Common myeloid progenitor, CD34-positive (primary cell): ENCODE results near the gene PTPRE.

Source experiments
- CTCF ChIA-PET: fragments of 350-600 bp; sonication (Branson Sonifier 250); formaldehyde crosslinking; loops from one replicate; lab custom pipeline; 2021; ENCODE audit warnings: antibody characterized with exemption; lab: Charles Lee
- POLR2A ChIA-PET: fragments of 350-600 bp; sonication (Branson Sonifier 250); formaldehyde crosslinking; loops from one replicate; lab custom pipeline; 2021; ENCODE audit warnings: antibody characterized with exemption; lab: Charles Lee
- DNase-seq, 3 donors: peaks; one replicate each; pipeline versions ENCODE4 v3.0.0 to v3.0.0-alpha.2; 2013
- H3K27ac ChIP-seq, 2 experiments: 1 replicate in 1 of 2; 2 replicates in 1 of 2; pipeline ENCODE4 v1.7.0; 2013; ENCODE audit warnings: inconsistent platforms in 2 of 2, low read length in 2 of 2, mild to moderate bottlenecking in 2 of 2, low read depth in 1 of 2, moderate library complexity in 1 of 2; ENCODE audit not compliant: severe bottlenecking in 2 of 2, insufficient read depth in 1 of 2, poor library complexity in 1 of 2
- H3K27me3 ChIP-seq, 5 experiments: replicated peaks in 2 of 5; 1 replicate in 3 of 5; 2 replicates in 2 of 5; pipeline versions ENCODE4 v1.6.1 to v1.7.0; 2013; ENCODE audit warnings: low read length in 4 of 5, mild to moderate bottlenecking in 2 of 5, moderate library complexity in 2 of 5, inconsistent platforms in 1 of 5; ENCODE audit not compliant: insufficient read depth in 5 of 5, control insufficient read depth in 4 of 5
- H3K36me3 ChIP-seq, 4 experiments: 1 replicate in 2 of 4; 2 replicates in 2 of 4; pipeline versions ENCODE4 v1.6.1 to v1.7.0; 2013; ENCODE audit warnings: low read length in 3 of 4, control low read depth in 1 of 4, mild to moderate bottlenecking in 1 of 4; ENCODE audit not compliant: control insufficient read depth in 4 of 4, insufficient read depth in 4 of 4
- H3K4me1 ChIP-seq, 4 experiments: 1 replicate in 3 of 4; 2 replicates in 1 of 4; pipeline versions ENCODE4 v1.6.1 to v1.7.1; 2013; ENCODE audit warnings: low read length in 3 of 4, mild to moderate bottlenecking in 3 of 4, control low read depth in 1 of 4, inconsistent platforms in 1 of 4, moderate library complexity in 1 of 4; ENCODE audit not compliant: control insufficient read depth in 4 of 4, insufficient read depth in 4 of 4; ENCODE audit errors: control extremely low read depth in 1 of 4
- H3K4me3 ChIP-seq, 7 experiments: 1 replicate in 4 of 7; 2 replicates in 3 of 7; pipeline versions ENCODE4 v1.5.1 to v1.7.0; 2013; ENCODE audit warnings: mild to moderate bottlenecking in 7 of 7, low read length in 6 of 7, moderate library complexity in 6 of 7, inconsistent platforms in 2 of 7, low read depth in 2 of 7, control low read depth in 1 of 7; ENCODE audit not compliant: insufficient read depth in 4 of 7, control insufficient read depth in 1 of 7; ENCODE audit errors: extremely low read depth in 1 of 7
- H3K9me3 ChIP-seq, 5 experiments: 1 replicate in 4 of 5; 2 replicates in 1 of 5; pipeline versions ENCODE4 v1.6.1 to v1.7.1; 2013; ENCODE audit warnings: low read length in 4 of 5, mild to moderate bottlenecking in 2 of 5, inconsistent platforms in 1 of 5, low read depth in 1 of 5, moderate library complexity in 1 of 5; ENCODE audit not compliant: control insufficient read depth in 4 of 5, insufficient read depth in 2 of 5; ENCODE audit errors: control extremely low read depth in 1 of 5
- WGBS: methylation state at CpG from one replicate; pipeline ENCODE4 v1.1.5; 2013; ENCODE audit not compliant: insufficient coverage; 5-methylcytosine and 5-hydroxymethylcytosine counted together

Gene PTPRE

DNA sequence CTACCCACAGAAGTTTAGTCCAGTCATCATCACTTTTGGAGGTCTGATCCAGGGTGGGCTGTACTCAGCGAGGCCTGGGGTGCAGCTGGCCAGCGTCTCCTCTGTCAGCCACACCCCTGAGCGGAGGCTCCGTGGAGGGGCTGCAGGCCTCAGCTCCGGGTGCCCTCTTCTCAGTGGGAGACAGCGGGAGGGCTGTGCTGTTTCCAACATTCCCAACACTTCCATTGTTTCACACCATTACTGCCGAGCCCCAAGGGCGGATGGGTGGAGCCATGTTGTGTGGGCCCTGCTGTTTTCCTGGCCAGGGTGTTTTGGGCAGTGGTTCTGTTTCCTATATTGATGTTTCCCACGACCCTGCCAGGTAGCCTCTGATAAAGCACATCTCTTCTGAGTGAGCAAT lies 124.3 kb downstream of the PTPRE start:
- Histone ChIP-seq H3K36me3 (no peaks in the 10 kb centered on the region), H3K27me3 (peaks cover 0 to 1% (median 0%) of the 10 kb centered on the region in 5 experiments), H3K9me3 (no peaks in the 10 kb centered on the region), H3K27ac (no peak overlapping the region), H3K4me3 (no peak overlapping the region), H3K4me1 (peaks cover 0 to 10% (median 7%) of the 10 kb centered on the region in 4 experiments)
- DNase-seq, result no peak
- POLR2A ChIA-PET, result no interaction called here
- 98% methylated on average over 5 of the region's 9 CpGs for WGBS
- CTCF ChIA-PET, result interaction anchor here (1.0 kb wide), 1 partner anchor 316 kb away, joined by 3 read pairs; no protein-coding TSS in a partner anchor

DNA sequence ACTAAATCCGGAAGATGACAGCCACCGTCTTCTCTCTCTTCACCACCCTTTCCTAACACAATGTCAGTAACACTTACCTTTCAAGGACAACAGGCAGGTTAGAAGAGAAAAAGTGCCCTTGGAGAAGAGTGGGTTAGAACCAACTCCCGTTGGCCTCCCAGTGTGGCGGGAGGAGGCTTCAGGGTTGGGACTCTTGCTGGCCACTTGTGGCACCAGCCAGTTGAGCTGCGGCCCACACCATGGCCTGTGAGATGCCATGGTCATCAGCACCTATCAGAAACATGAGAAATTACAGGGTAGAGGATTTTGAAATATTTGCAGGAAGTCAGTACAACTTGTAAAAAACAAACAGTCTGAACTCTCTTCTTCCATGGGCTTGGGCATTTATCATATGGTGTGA lies 125.6 kb downstream of the PTPRE start:
- H3K9me3 ChIP-seq, result no peaks in the 10 kb centered on the region
- 100% methylated on average over 2 of the region's 5 CpGs for WGBS
- H3K4me3 ChIP-seq, result no peak overlapping the region
- no peak overlapping the region for H3K27ac ChIP-seq
- H3K27me3 ChIP-seq, result peaks cover 0 to 1% (median 0%) of the 10 kb centered on the region in 5 experiments
- no peak for DNase-seq
- peaks cover 0 to 1% (median 0%) of the 10 kb centered on the region in 4 experiments for H3K4me1 ChIP-seq
- no peaks in the 10 kb centered on the region for H3K36me3 ChIP-seq
- ChIA-PET CTCF (interaction anchor here (0.7 to 5.5 kb wide), 5 partner anchors 10 to 164 kb away, joined by 3 to 181 read pairs (median 3); no protein-coding TSS in a partner anchor), POLR2A (no interaction called here)

DNA sequence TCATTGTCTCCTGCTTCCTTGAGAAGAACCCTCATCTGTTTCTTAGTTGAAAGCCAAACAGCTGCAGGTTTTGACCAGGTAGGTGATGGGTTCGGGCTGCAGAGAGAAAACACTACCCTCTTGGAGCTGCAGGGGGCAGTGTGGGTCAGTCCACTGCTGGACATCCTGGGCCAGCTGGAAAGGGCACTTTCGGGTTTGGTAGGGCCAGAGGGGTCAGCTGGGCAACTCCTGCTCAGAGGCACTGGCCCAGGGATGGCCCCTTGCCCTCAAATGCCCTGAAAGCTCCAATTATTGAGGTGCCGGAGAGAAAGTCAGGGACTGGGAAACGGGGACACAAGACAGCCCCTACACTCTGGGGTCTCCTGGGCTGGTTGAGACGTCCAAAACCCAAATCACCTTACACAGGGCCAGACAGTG lies 128.7 kb downstream of the PTPRE start:
- peak in 1 of 3 donors; percentile 50 for DNase-seq
- CTCF ChIA-PET, result interaction anchor here (1.0 to 5.5 kb wide), 20 partner anchors 9 to 181 kb away, joined by 3 to 181 read pairs (median 10); no protein-coding TSS in a partner anchor
- WGBS, result 39% methylated on average over 2 of the region's 5 CpGs

DNA sequence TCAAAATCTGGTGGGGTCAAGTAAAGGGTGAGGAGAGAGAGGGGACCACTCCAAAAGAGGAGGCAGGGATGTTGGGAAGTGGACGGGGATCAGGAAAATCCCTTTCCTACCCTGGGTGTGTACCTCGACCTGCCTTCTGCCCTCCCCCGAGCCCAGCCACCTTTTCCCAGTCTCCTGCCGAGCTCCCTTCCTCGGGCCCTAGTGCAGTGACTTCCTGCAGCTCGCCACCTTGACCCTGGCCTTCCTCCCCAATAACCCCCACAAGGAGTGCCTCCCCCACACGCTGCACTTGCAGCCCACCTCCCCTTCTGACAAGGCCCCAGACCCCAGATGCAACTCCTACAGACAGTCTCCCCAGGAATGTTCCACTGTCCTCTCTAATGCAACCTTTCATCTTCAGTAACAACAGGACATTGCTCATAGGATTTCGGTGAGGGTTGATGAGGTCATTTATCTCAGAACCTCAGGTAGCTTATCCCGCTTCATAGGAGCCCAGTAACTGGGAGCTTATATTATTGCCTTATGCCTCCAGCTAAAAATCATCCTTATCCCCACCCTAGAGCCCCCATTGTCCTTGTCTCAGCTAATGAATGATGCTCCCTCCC lies 129.2 kb downstream of the PTPRE start:
- CTCF ChIA-PET, result interaction anchor here (1.0 to 5.5 kb wide), 17 partner anchors 8 to 182 kb away, joined by 3 to 181 read pairs (median 12); no protein-coding TSS in a partner anchor
- H3K9me3 ChIP-seq, result no peaks in the 10 kb centered on the region
- 79% methylated on average over 8 of the region's 9 CpGs for WGBS
- no peaks in the 10 kb centered on the region for H3K4me1 ChIP-seq
- no peak overlapping the region for H3K4me3 ChIP-seq
- no peak overlapping the region for H3K27ac ChIP-seq
- H3K36me3 ChIP-seq, result no peaks in the 10 kb centered on the region
- DNase-seq, result no peak
- no peaks in the 10 kb centered on the region for H3K27me3 ChIP-seq
- POLR2A ChIA-PET, result interaction anchor here (0.7 to 2.8 kb wide), 4 partner anchors 12 to 154 kb away, joined by 3 to 16 read pairs (median 9); no protein-coding TSS in a partner anchor

More for the DNA sequence above, 128.7 kb downstream of the PTPRE start:
- no peaks in the 10 kb centered on the region for H3K4me1 ChIP-seq
- H3K4me3 ChIP-seq, result no peak overlapping the region
- POLR2A ChIA-PET, result interaction anchor here (0.6 to 2.8 kb wide), 5 partner anchors 12 to 154 kb away, joined by 3 to 16 read pairs (median 5); no protein-coding TSS in a partner anchor
- peaks cover 0 to 1% (median 0%) of the 10 kb centered on the region in 5 experiments for H3K27me3 ChIP-seq
- H3K27ac ChIP-seq, result no peak overlapping the region
- H3K36me3 ChIP-seq, result no peaks in the 10 kb centered on the region
- no peaks in the 10 kb centered on the region for H3K9me3 ChIP-seq

DNA sequence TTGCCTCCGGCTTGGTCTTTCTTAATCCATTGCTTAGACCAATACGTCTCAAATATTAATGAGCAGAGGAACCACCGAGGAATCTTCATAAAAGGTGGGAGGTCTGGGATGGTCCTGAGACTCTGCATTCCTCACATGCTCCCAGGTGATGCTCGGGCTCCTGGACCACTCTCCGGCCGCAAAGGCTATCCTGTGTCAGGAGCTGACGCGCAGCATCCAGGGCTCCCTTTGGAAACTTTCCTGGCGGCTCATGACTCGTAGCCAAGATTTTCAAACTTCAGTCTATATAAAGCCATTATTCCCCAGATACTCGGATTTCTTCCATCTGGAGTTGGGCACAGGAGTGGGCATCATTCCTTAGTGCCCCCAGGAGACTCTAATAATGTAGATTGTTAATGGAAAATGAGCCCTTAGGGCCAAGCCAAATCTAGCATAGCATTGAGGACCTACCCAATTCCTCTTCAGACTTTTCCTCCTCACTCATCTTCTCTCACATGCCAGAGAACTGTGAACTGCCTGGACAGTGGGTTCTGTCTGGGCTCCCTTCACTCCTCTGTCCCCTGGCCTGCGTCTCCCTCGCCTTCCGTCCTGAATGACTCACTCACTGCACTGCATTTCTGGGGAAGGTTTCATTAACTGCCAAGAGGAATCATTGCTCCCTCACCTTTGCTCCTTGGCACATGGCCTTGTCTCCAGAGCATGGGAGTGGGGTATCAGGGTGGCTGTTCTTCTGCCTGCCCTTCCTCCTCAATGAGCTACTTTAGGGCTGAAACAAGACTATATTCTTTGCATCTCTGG lies 130.0 kb downstream of the PTPRE start:
- 92% methylated on average over 7 of the region's 14 CpGs for WGBS
- H3K4me1 ChIP-seq, result no peaks in the 10 kb centered on the region
- ChIA-PET CTCF (interaction anchor here (0.8 to 5.5 kb wide), 12 partner anchors 11 to 131 kb away, joined by 3 to 181 read pairs (median 14); no protein-coding TSS in a partner anchor), POLR2A (interaction anchor here (0.6 to 2.8 kb wide), 2 partner anchors 11 to 14 kb away, joined by 5 to 13 read pairs; no protein-coding TSS in a partner anchor)
- no peaks in the 10 kb centered on the region for H3K36me3 ChIP-seq
- H3K4me3 ChIP-seq, result no peak overlapping the region
- H3K27ac ChIP-seq, result no peak overlapping the region
- DNase-seq, result no peak
- H3K27me3 ChIP-seq, result no peaks in the 10 kb centered on the region
- H3K9me3 ChIP-seq, result no peaks in the 10 kb centered on the region

DNA sequence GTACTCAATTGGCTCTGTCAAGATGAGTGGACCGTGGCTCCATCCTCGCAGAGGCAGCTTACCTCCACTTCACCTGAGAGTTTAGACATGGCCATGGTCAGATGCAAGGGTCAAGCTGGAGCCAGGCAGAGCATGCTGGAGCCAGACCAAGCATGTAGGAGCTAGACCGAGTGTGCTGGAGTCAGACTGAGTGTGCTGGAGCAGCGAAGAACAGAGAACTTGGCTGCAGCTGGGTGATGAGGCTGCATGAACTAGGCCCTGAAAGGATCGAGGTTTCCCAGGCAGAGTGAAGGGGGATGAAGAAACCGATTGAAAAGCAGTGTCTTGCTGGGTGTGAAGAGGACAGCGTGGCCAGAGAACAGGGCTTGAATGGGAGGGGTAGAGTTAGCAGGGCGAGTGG lies 133.2 kb downstream of the PTPRE start:
- Histone ChIP-seq H3K27ac (no peak overlapping the region), H3K4me3 (no peak overlapping the region), H3K36me3 (no peaks in the 10 kb centered on the region), H3K4me1 (peaks cover 0 to 3% (median under 1%) of the 10 kb centered on the region in 4 experiments), H3K9me3 (no peaks in the 10 kb centered on the region), H3K27me3 (no peaks in the 10 kb centered on the region)
- ChIA-PET POLR2A (no interaction called here), CTCF (interaction anchor here (17.7 kb wide), 1 partner anchor 27 kb away, joined by 288 read pairs; no protein-coding TSS in a partner anchor)
- DNase-seq, result no peak
- 96% methylated on average over 8 of the region's 8 CpGs for WGBS
